Mammary epithelial cell (primary cell): ENCODE data around the gene SKOR2.

ENCODE experiments used
- CTCF ChIP-seq, 2 donors: IDR thresholded peaks in 1 of 2; conservative IDR thresholded peaks in 1 of 2; 2 replicates each; pipeline ENCODE4 v1.5.1; 2011 to 2012; ENCODE audit warnings: inconsistent platforms in 2 of 2, low read length in 2 of 2, mild to moderate bottlenecking in 2 of 2, control low read depth in 1 of 2, low read depth in 1 of 2; ENCODE audit not compliant: insufficient read depth in 1 of 2; ENCODE audit errors: extremely low read depth in 1 of 2
- EZH2 ChIP-seq: IDR thresholded peaks from 2 replicates; pipeline ENCODE4 v1.6.1; 2012; ENCODE audit warnings: low read length, inconsistent platforms, borderline replicate concordance

GRCh38 chr18:47206945-47207637 lies 44.4 kb downstream of the SKOR2 start:
- TF ChIP-seq CTCF (conservative IDR thresholded peaks at IDR 0.05 in 1 of 2, IDR thresholded peaks at IDR 0.05 in 1 of 2; ENCODE audit: extremely low read depth in 1 of 2, insufficient read depth in 1 of 2, low read depth in 1 of 2, low read length in 2 of 2): no peak
- no peak for TF ChIP-seq EZH2
